Hippocampal formation (tissue), 2 donors: ENCODE results near the gene OR2Y1.
"Not testable (repeated sequence)": the region's sequence is repeated elsewhere in the genome, so short reads cannot be mapped to it uniquely, and the experiment has no call there.

Source experiments
- DNase-seq, 2 donors: peaks; one replicate each; lab custom pipeline; 2025; lab: John Stamatoyannopoulos, UW

Gene OR2Y1

DNA sequence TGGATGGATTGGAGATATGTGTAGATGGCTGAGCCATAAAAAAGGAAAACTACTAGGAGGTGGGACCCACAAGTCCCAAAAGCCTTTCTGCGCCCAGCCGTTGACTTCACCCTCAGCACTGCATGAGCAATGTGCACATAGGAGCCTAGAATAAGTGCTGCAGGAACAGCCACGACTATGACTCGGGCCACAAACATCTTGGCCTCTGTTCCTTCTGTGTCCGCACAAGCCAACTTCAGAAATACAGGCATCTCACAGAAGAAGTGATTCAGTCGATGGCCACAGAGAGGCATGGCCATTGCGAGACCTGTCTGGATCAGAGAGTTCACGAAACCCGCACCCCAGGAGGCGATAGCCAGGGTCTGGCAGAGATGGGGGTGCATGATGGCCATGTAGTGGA lies 587 bp downstream of the OR2Y1 start:
- DNase-seq: no peak

GRCh38 chr5:180736536-180736935 lies 3.3 kb downstream of the OR2Y1 start:
- DNase-seq: no peak

DNA sequence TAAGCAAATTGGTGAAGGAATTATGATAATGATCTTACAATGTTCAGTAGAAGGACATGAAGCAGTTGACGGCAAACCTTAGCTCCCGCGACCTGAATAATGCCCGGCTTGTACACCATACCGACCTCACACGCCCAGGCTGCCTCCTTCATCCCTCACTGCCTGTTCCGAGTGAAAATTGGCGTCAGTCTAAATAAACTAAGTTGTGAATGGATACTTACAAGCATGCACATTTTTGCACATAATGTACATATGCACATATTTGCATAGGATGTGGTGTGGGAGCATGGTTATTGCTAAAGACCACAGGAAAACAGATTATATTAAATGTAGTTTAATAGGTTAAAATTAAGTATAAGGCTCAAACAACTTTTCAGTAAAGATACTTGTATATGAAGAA lies 14.9 kb downstream of the OR2Y1 start:
- DNase-seq: no peak

DNA sequence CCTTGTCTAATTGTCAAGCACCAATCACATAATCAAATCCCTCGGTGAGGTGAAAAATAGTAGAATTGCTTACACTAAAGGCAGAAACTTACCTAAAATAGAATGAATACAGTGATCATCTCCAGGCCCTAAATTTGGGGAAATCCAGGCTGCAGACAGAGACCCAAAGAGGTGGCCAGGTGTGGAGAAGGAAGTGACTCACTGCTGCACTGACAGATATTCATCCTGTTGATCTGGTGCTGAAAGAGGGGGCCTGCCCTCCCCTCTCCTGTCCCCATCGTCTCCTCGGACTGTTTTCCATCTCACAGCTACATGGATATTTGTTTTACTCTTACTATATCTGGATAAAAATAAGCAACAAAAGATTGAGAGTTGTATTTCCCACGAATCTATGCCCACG lies 15.9 kb downstream of the OR2Y1 start:
- no peak for DNase-seq

GRCh38 chr5:180720486-180720885 lies 19.4 kb downstream of the OR2Y1 start:
- no peak for DNase-seq

DNA sequence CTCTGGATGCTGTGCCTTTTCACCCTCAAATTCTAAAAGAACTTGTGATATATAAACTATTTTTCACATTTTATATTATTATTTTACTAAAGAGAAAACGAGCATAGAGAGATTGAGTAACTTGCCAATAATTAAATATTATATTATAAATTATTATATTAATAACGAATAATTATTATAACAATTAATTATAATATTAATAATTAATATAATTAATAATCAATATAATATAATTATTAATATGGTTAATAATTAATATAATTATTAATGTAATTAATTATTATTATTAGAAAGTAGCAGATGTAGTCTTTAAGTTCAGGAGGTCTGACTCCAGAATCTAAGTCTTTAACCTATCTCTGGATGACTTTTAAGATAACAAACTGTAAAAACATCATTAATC lies 20.1 kb downstream of the OR2Y1 start:
- no peak for DNase-seq

- peak; percentile 2 for DNase-seq
These were observed 20.9 kb downstream of the OR2Y1 start for GRCh38 chr5:180718810-180719453.

DNA sequence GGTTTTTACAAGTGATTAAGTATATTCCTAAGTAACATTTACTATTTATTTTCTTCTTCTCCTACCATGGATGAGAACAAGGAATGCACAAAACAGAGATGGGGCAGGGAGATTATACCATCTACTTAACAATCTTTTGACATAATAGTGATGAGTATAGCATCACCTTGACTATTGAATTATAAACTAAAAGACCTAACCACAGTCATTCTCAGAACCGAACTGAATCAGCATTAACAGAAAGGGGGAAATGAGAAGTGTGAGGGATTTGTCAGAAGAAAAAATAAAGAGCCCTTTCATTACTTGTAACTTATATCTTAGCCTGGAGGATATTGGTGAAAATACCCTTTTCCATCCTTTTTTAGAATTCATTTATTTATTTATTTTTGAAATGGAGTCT lies 21.9 kb downstream of the OR2Y1 start:
- no peak for DNase-seq

- no peak for DNase-seq
These were observed 35.5 kb downstream of the OR2Y1 start for GRCh38 chr5:180704362-180704761.

DNA sequence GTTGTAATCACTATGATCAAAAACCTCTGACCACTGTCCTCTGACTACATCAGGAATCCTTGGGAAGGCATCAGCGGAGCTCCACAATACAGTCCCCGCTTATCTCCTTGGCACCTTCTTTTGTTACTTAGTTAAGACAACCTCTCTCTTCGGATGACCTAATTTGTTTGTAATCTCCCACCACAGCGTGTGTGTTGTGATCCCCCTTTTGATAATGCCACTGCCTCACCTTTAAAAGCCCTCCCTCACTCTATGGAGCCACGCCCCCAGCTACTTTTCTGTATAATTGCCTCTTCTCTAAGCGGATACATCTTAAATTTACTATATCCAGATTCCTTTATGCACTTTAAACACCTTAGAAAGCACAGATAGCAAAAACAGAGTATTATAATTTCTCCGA lies 35.9 kb downstream of the OR2Y1 start:
- DNase-seq: no peak

DNA sequence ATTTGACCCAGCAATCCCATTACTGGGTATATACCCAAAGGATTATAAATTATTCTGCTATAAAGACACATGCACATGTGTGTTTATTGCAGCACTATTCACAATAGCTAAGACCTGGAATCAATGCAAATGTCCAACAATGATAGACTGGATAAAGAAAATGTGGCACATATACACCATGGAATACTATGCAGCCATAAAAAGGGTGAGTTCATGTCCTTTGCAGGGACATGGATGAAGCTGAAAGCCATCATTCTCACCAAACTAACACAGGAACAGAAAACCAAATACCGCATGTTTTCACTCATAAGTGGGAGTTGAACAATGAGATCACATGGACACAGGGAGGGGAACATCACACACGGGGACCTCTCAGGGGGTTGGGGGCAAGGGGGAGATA lies 36.5 kb downstream of the OR2Y1 start:
- not testable (repeated sequence) for DNase-seq

- DNase-seq: not testable (repeated sequence)
These were observed 39.4 kb downstream of the OR2Y1 start for GRCh38 chr5:180700440-180700839.

DNA sequence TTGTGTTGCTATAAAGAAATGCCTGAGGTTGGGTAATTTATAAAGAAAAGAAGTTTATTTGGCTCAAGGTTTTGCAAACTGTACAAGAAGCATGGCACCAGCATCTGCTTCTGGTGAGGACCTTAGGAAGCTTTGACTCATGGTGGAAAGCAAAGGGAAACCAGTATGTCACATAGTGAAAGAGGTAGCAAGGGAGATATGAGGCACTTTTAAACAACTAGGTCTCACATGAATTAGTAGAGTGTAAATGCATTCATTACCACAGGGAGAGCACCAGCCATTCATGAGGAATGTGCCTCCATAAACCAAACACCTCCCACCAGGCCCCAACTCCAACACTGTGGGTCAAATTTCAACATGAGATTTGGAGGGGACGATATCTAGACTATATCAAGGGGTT lies 40.8 kb downstream of the OR2Y1 start:
- DNase-seq: no peak

DNA sequence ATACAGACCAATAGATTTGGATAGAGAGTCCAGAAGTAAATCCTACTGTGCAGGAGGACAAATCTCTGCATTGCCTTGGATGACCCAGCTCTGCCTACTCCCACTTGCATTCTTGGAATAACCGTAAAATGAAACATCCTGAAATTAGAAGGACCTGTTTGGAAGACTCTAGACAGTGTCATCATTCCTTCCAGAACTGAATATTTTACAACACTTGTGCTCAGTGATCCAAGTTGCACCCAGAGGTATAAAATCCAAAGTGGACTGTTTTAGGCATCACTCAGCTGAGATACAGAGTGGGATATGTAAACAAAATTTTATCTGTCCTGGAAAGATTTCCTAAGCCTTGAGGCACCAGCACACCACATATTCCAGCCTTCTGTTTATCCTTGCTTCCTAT lies 43.7 kb downstream of the OR2Y1 start:
- DNase-seq: no peak

DNA sequence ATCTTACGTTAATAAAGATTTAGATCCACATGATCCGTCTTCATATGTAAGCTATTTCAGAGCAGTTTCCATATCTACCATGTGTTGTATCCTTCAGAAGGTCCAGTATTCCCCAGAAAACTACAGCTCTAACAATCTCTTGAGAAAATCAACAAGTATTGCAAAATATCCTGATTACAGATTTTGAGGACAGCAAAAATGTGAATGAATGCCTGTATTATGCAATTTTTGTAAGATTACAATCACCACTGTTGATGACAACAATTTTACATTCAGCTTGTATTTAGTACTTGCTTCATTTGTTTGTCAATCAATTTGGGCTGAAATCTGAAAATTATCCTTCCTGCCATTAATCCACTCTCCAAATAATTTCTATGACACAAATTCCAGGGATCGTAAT lies 47.4 kb downstream of the OR2Y1 start:
- DNase-seq: no peak

DNA sequence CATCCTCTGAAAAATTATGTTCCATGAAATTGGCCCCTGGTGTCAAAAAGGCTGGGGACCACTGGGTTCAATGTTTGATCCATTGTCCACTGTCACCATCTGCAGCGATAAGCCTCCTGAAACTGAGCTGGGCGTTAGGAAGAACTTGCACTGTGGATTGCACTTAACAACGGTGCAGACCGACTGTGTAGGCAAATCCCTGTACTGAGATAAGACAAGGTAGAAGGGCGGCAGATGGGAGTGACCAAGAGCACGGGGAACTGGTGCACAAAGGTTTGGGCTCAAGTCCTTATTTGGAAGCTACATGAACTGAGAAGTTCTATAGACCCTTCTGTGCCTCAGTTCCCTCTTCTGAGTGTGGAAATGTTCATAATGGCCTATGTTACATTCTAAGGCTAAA lies 48.8 kb downstream of the OR2Y1 start:
- DNase-seq: no peak

DNA sequence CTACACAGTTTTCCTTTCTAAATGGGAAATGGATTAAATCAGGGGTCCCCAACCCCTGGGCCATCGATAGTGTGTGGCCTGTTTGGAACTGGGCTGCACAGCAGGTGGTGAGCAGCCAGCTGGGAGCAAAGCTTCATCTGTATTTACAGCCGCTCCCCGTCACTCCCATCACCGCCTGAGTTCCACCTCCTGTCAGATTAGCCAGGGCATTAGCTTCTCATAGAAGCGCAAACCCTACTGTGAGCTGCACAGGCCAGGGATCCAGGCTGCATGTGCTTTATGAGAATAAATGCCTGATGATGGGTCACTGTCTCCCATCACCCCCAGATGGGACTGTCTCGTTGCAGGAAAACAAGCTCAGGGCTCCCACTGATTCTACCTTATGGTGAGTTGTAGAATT lies 49.3 kb downstream of the OR2Y1 start:
- no peak for DNase-seq

- DNase-seq: no peak
These were observed 50.1 kb downstream of the OR2Y1 start for GRCh38 chr5:180689775-180690174.
